Lung microvascular endothelial cell (primary cell): ENCODE results near the gene PLA2G2E. TPM values are rescaled to one million over a fixed set of nuclear protein-coding genes. Genes with fewer than 3 reads are reported as not detected.
A peak's percentile ranks its signal among the peaks of the same experiment; 100 is the strongest.
"Not testable (repeated sequence)": the region's sequence is repeated elsewhere in the genome, so short reads cannot be mapped to it uniquely, and the experiment has no call there.

Source experiments
- DNase-seq, 2 donors: peaks; one replicate each; pipeline versions ENCODE4 v3.0.0 to v3.0.0-alpha.2; 2010; ENCODE audit warnings: low read depth in 2 of 2
- total RNA-seq: library from RNA; depleted of rRNA; stranded (reverse); fragments of >200 nt; gene quantifications from 2 replicates; pipeline ENCODE4 v1.2.1, GENCODE V29; 2014

Gene PLA2G2E
- total RNA-seq, 1 donor from 2014 or later: not detected

DNA sequence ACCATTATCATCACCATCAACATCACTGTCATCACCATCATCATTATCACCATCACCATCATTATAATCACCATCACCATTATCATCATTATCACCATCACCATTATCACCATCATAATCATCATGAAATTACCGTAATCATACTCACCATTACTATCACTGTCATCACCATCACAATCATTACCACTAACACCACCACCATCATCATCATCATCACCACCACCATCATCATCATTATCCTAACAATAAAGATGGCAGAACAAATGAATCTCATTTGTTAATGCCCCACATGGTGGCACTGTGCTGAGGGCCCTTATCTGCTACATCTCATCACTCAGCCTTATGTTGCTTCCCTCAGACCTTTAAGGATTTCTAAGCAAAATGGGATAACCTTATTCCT lies 9.4 kb upstream of the PLA2G2E start:
- no peak for DNase-seq

DNA sequence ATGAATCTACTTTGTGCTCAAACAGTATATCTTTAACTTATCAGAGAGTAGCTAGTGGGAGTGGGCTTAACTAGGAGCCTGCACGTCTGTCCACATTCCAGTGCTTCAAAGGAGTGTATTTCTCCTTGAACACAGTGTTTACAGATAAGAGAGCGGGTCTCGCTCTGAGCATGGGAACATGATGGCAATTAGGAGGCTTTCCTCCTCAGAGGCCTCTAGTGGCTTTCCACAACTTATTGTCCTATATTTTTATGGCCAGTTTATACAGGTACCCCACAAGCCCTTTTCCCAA lies 3.7 kb upstream of the PLA2G2E start:
- DNase-seq: not testable (repeated sequence)

DNA sequence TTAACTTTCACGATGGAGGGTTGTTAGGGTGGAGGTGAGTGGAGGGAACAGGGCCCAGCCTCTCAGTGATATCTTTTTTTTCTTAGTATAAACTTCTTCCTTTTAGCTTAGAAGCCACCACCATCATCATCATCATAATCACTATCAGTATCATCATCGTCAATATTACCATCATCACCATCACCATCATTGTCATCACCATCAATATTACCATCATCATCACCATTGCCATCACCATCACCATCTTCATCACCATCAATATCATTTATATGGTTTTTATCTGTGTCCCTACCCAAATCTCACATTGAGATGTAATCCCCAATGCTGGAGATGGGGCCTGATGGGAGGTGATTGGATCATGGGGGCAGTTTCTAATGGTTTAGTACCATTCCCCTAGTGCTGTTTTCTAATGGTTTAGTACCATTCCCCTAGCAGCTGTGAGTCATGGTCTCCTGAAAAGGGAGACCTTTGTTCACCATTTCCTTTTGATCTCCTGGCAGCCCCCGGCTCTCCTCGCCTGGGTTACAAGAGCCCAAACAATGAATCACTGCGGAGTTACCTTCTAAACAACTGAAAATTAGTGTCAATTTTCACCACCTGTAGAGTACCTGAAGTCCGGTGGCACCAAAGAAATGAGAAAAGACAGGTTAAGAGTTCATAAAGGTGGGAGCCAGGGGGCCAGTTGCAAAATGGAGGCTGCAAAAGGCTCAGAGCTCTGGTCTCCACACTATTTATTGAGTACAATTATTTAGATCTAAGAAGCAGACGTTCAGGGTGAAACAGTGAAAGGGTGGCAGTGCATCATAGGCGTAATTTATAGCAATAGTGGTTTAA lies 3.1 kb upstream of the PLA2G2E start:
- DNase-seq: peak; percentile 70 to 77

DNA sequence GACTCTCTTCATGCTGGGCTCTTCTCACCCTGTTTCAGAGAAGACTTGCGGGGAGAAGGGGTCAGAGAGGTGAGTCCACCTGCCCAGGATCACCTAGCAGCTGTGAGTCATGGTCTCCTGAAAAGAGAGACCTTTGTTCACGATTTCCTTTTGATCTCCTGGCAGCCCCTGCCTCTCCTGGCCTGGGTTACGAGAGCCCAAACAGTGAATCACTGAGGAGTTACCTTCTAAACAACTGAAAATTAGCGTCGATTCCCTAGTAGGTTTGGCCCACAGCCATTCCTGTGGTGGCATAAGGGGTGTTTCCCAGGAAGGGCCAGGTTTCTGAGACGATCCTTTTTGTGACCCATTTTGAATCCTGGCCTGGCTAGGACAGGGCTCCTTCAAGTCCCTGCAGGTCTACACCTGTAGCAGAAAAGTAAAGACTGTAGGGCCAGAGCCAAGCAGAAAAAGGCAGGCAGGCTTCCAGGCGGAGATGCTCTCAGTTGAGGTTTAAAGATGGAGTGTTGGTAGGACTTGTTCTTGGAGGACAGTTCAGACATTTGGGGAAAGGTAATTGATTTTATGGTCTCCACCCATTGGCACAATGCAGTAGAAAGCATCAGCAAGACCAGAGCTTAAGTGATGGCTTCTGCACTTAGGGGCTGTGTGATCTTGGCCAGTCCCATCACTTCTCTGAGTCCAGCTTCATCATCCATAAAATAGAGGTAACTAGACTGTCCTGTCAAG lies 2.1 kb upstream of the PLA2G2E start:
- DNase-seq: peak; percentile 15 to 21

DNA sequence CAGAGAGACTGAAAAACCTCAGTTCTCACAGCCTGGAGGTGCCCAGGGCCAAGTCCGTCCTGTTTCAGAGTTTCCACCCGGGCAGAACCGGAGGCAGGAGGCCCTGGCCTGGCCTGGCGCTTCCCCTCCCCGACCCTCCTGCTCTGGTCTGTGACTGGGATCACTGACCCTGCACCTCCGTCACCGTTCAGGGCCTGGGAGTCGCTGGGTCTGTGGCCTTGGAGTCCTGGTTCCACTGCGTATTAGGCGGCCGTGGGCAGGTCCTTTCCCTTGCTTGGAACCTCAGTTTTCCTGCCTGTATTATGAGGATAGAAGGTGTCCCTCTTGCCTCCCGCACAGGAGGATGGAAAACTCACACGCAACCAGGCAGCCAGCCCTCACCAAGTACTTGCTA lies 533 bp upstream of the PLA2G2E start:
- DNase-seq: no peak

DNA sequence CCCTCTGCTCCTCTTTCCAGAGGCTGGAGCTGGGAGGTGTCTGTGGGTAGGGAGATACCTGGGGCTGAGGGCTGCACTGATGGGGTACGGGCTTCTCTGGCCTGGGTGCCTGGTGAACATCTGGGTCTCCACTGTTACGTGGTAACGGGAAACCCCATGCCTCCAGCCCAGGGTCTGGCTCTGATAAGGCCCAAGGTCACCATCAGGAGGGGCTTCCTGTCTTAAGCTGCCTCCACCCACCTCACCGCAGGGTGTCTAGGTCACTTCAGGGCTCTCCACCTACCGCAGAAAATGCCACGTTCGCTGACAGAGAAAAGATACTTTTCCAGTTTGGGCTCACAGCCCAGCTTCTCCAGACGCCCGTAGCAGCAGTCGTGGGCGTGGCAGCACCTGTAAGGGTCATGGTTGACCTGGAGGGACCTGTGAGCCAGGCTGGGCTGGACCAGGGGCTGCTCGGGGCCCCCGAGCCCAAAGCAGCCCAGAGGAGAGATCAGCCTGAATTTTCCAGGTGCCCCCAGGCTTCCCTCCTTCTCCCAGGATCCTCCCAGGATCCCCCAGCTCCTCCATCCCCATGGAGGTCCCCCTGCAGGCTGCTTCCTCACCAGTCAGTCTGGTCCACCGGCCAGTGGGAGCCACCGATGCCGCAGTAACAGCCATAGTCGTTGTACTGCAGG lies 1.3 kb downstream of the PLA2G2E start:
- no peak for DNase-seq

DNA sequence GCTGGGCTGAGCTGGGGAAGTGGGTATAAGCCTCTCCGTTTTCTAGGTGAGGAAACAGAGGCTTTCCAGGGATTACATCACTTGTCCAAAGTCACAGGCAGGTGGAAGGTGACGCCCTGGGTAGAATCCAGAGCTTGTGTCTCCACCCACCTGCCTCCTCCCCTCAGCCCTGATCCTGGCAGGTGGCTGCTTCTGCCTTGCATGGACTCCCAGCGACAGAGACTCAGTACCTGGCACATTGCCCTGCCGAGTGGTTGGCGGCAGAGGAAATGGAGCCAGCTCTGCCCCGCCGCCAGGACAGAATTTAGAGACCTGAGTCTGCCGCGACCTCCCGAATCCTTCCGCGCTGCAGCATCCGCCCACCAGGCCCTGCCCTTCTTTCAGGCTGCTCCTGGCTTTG lies 2.1 kb downstream of the PLA2G2E start:
- DNase-seq: no peak

DNA sequence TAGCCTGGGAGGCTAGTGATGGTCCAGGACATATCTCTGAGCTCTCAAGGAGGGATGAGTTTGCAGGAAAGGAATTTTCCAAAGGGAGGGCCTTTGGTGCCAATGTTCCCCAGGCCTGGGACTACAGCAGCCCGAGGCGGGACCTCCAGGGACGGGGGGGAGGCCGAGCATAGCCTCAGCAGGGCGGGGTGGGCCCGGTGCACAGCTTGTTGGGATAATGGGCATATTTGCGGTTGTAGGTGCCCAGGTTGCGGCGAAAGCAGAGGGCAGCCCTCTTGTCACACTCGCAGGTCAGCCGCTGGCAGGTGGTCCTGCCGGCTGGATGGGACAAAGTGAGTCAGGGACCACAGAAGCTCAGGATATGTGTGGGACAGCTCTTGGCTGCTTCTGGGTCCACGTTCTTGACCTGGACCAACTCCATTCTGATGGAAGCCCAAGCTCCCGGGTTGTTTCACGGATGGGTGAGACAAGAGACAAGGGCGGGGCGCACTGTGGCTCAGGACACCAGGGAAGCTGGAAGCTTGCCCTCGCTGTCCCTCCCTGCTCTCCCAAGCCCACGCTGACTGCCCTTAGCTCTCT lies 3.2 kb downstream of the PLA2G2E start:
- no peak for DNase-seq

DNA sequence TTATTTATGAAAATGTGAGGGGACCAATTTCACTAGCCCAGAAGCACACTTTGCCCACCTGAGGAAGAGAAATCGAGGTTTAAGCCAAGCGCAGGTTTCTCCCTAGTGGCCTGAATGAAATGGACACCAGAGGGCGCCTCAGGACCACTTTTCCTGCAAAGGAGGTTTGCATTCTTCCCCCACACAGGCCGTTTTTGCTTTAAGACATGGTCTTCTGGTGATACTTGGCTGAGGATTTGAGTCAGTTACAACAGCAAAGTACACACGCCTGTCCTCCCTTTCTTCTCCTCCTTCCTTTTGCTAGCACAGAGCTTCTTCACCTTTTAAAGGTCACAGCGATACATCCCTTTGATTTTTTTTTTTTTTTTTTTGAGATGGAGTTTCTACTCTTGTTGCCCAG lies 5.4 kb downstream of the PLA2G2E start:
- DNase-seq: peak; percentile 79 to 81

DNA sequence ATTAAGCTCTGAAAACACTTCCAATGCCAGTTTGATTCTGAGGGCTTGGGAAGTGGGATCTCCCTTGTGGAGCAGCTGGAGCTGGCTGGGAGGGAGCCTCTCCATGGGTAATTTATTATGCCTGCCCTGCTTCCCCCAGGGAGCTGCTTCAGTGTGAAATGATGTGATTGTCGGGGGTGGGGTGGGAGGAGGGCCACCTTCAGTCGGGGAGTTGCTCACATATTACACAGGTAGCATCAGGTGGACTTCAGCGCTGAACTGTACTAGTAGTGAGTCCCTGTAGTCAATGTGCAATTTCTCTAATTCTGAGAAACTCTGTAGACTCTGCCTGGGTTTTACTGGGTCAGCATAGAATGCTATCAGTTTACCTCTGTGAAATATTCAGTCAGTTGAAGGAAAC lies 12.8 kb downstream of the PLA2G2E start:
- no peak for DNase-seq

DNA sequence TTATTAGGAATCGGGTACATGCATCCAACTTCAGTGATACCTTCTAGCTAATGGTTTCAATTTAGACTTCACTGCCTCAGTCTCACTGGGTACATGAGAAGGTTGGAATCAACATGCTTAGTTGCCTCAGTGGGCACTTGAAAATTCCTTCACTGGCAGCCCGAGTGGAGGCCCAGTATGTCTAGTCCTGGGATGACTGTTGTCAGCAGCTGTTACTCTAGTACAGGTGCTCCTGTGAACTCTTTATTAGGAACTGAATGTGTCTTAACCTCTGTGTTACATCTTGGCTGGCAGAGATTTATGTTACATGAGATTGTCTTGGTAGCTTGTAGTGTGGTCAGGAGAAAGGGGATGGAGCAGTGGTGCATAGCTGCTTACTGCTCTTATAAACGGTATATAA lies 13.4 kb downstream of the PLA2G2E start:
- no peak for DNase-seq

DNA sequence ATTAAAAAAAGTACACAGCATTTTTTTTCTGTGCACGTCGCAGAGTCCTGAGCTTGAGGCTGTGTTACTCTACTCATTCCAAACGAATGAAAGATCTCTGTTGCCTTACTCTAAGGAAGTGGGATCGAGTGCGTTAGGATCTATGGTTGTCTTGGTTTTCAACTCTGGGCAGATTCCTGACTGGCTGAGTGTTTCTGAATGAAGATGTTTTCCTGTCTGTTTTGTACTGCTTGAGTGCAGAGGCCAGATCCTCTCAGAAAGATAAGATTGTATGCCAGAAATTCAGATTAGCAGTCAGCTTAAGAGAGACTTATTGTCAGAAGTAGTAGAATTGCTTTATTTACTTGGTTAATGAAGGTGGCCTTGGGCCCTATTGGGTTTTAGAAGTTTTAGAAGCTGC lies 14.0 kb downstream of the PLA2G2E start:
- no peak for DNase-seq

DNA sequence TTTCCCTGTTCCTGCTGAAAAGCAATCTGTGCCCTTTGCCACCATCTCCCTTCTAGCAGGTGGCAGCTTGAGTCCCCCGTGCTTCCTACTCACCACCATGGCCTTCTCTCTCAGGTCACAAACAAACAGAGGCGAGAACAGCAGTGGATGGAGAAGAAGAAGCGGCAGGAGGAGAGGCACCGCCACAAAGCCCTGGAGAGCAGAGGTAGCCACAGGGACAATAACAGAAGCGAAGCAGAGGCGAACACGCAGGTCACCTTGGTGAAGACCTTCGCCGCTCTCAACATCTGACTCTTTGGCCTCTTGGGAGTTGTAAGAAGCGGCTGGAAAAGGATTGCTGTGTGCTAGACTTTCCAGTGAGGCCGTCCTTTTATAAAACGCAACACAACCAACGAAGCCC lies 16.0 kb downstream of the PLA2G2E start:
- DNase-seq: no peak

DNA sequence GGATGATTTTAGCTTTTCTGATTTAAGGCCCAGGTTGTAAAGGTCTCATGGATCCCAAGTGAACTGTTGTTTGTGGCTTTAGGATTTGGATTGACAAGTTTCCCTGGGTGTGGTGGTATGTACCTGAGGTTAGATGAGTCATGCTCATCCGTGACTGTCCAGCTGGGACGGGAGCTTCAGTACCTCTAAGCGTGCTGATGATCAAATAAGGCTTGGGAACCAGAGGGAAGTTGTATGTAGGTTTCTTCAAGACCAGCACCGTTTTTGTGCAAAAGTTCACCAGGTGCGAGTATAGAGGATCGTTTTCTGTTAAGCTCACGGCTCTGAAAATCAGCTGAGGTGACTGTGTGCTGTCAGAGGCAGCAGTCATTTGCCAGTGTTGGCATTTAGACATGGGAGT lies 19.8 kb downstream of the PLA2G2E start:
- no peak for DNase-seq

DNA sequence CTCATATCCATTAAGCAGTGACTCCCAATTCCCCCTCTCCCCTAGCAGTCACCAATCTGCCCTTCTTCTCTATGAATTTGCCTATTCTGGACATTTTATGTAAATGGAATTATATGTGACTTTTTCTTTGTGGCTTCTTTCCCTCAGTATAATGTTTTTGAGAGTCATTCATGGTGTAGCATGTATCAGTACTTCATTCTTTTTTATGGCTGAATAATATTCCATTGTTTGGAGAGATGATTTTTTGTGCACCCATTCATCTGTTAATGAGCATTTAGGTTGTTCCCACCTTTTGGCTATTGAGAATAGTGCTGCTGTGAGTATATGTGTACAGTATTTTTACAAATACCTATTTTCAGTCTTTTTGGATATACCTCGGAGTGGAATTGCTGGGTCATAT lies 21.8 kb downstream of the PLA2G2E start:
- DNase-seq: no peak

DNA sequence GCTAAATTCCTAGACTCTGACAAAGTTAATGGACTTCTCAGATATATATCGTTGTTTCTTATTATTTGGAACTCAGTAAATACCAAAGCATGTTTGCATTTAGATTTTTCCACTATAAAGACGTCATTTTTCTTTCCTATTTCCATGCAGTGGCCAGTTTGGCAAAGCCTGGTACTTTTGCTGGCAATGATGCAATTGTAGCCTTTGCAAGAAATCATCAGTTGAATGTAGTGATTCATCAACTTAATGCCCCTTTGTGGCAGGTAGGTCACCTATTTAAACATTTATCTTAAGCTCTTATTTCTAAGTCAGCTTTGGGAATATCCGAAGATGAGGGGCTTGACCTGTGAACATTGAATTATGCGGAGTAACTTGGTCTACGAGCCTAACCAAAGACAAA lies 29.2 kb downstream of the PLA2G2E start:
- DNase-seq: peak in 1 of 2 donors; percentile 82

DNA sequence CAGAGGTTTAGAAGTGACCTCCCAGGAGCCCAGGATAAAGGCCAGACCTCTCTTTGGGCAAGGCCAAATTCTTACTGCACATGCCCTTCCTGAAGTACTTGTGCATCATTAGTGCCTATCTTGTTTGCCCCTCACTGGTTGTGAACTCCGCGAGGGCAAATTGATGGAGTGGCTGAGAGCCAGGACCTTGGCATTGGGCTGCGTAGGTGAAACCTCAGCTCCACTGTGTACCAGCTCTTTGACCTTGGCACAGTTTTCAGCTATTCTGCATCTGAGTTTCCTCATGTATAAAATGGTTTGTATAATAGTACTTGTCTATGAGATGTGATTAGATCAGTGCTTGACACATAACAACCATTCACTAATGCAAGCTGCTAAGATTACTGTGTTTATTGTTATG lies 29.7 kb downstream of the PLA2G2E start:
- peak in 1 of 2 donors; percentile 14 for DNase-seq

DNA sequence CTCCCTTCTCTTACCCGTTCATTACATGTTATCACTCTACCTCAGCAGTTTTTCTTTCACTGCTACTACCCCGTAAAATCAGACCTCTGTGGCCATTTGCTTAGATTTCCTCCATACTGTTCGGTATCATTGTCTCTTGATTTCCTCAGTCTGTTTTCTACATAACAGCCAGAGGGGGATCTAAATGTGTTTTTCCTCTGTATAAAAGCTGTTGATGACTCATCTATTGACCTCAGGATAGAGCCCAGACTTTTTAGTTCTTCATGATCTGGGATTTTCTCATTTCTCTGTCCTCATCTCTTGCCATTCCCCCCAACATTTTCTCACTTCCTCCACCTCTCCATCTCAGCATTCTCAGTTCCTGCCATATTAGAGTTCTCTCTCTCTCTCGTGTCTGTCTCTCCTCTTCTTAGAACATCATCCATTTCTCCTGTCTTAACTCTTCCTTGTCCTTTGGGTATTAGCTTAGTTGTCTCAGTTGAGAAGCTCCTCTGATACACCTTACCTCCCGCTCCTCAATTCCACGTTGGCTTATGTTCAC lies 30.7 kb downstream of the PLA2G2E start:
- DNase-seq: peak; percentile 62 to 65

DNA sequence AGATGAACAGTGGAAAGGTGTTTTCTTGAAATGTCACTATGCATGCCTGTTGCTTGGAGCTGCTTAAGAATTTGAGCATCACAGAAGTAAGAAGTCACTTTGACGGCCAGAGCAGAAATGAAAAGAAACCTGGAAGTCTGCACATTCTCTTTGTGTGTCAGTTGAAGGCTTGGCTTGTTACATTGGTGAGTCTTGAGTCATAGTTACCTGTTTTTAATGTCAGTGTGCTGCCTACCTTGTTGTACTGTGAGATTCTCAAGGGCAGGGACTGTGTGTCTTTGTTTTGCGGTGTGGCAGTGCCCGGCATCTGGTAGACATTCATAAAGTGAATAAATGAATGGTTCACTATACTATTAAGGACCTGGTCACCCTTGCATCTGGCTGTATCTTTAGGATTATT lies 31.3 kb downstream of the PLA2G2E start:
- DNase-seq: no peak

DNA sequence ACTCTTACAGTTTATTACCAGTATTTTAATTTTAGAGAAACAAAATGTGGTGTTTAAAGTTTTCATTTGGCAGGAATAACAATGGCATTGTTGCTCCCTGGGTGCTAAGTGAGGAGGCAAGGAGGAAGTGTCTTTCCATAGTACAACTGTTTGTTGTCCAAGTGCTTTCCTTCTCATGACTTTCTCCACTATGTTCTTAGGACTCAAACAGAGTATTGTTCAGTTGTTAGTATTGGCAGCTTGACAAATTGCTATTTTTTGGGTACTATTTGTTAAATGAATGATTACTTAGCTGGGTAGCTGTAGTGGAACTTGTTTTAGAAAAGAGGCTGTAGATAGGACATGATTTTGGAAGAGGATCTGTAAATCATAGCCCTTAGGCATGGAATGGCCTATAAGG lies 33.8 kb downstream of the PLA2G2E start:
- peak in 1 of 2 donors; percentile 43 for DNase-seq

DNA sequence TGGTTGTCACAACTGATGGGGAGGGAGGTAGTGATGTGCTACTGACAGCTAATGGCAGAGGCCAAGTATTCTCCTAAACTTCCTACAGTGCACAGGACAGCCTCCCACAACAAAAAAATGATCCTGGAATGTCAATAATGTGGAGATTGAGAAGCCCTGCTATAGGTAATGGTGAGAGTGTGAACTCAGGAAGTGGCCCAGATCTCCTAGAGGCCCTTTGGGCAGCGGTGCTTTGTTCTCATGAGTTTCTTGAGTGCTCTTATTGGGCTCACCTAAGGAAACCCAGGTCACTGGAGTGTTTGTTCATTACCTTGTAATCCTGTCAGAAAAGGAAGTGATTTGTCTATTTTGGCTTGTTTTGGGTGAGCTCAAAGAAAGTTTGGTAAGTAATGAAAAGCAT lies 35.3 kb downstream of the PLA2G2E start:
- no peak for DNase-seq

DNA sequence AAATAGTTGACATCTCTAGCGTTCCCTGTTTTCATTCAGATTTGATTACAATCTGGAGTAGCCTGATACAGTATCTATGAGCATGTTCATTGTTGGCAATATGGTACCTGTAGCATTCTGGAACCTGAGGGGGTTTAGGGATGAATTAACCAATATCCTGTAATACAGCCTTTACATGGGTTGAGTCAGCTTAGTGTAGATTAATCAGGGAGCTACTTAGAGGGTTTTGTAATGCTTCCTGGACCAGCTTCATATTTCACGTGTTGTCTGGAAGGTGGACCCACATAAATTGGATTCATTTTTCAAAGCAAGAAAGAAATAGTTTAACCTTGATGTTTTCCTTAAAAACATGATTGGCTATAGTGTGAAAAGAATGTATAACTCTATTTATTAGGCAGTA lies 37.6 kb downstream of the PLA2G2E start:
- DNase-seq: no peak
